Activated CD4-positive, alpha-beta memory T cell treated with anti-CD3 and anti-CD28 coated beads for 36 hours (primary cell): ENCODE measurements around the gene IP6K1. TPM values are rescaled to one million over a fixed set of nuclear protein-coding genes. Genes with fewer than 3 reads are reported as not detected.
"Not testable (repeated sequence)": the region's sequence is repeated elsewhere in the genome, so short reads cannot be mapped to it uniquely, and the experiment has no call there.

Experiments used
- CTCF ChIA-PET: fragments of 350-600 bp; sonication (Branson Sonifier 250); formaldehyde crosslinking; loops from one replicate; lab custom pipeline; 2021; ENCODE audit warnings: antibody characterized with exemption, inconsistent platforms; lab: Charles Lee
- POLR2A ChIA-PET: fragments of 350-600 bp; sonication (Branson Sonifier 250); formaldehyde crosslinking; loops from one replicate; lab custom pipeline; 2021; ENCODE audit warnings: antibody characterized with exemption; lab: Charles Lee
- DNase-seq: peaks from one replicate; pipeline ENCODE4 v3.0.0-alpha.2; 2020
- H3K27ac Mint-ChIP-seq: one replicate; pipeline ENCODE4 v1.8.0; 2021; ENCODE audit warnings: mixed read lengths
- H3K27me3 Mint-ChIP-seq: one replicate; pipeline ENCODE4 v1.8.0; 2021; ENCODE audit warnings: mixed read lengths
- H3K36me3 Mint-ChIP-seq: one replicate; pipeline ENCODE4 v1.8.0; 2021; ENCODE audit warnings: mixed read lengths
- H3K4me1 Mint-ChIP-seq: one replicate; pipeline ENCODE4 v1.8.0; 2021; ENCODE audit warnings: low read depth, mixed read lengths
- H3K4me3 Mint-ChIP-seq: one replicate; pipeline ENCODE4 v1.8.0; 2021; ENCODE audit warnings: mild to moderate bottlenecking, mixed read lengths
- H3K9me3 Mint-ChIP-seq: one replicate; pipeline ENCODE4 v1.8.0; 2021; ENCODE audit warnings: mixed read lengths
- intact Hi-C: fragments of 100-400 bp; cut with micrococcal nuclease; formaldehyde crosslinking; loops from one replicate; pipeline ENCODE4 v1.15.1; 2023
- total RNA-seq, 2 experiments: library from RNA; stranded (reverse); gene quantifications; one replicate each; pipeline ENCODE4 v1.2.3, GENCODE V29; 2021

The IP6K1 gene
- total RNA-seq, 2 experiments from 2014 or later, result 28.8 to 29.3 TPM

DNA sequence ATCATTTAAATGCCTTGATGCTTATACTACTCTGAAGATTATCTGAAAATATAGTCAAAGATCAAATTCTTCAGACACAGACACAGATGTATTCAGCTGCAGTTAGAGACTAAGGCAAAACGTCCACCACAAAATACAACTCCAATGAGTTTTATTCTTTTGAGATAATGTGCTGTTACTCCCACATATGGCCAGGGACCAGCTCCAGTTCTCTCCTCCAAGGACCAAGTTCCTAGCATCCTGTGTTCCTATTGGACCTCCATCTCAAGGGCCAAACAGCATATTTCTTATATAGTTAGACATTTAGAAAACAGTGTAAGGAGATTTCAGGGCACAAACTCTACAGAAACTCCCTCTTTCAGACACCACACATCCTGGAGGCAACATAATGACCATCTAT lies 27.1 kb downstream of the IP6K1 start:
- Mint-ChIP-seq H3K9me3 (no peaks in the 10 kb centered on the region), H3K27ac (no peak overlapping the region), H3K27me3 (no peaks in the 10 kb centered on the region), H3K36me3 (peaks cover 2% of the 10 kb centered on the region), H3K4me1 (peaks cover 18% of the 10 kb centered on the region), H3K4me3 (no peak overlapping the region)
- intact Hi-C loops, result no loop called here
- POLR2A ChIA-PET, result no interaction called here
- CTCF ChIA-PET, result interaction anchor here (1.3 kb wide), 1 partner anchor 40 kb away, joined by 3 read pairs; the partner anchor contains the start of gene CDHR4
- no peak for DNase-seq

DNA sequence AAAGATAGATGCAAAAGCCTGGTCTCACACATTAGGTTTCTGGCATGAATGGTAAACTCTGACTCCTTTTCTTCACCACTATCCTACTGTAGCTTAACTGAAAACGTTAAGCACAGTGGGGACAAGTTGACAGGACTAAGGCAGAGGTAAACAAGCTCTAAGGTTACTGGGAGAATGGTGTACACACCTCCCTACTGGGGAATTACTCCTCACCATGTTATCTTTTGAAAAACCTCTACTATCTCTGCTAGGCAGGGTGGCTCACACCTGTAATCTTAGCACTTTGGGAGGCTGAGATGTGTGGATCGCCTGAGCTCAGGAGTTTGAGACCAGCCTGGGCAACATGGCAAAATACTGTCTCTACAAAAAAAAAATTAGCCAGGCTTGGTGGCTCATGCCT lies 29.1 kb downstream of the IP6K1 start:
- Mint-ChIP-seq H3K27me3 (no peaks in the 10 kb centered on the region), H3K9me3 (no peaks in the 10 kb centered on the region), H3K27ac (no peak overlapping the region), H3K4me3 (no peak overlapping the region), H3K4me1 (peaks cover 24% of the 10 kb centered on the region), H3K36me3 (peaks cover 4% of the 10 kb centered on the region)
- POLR2A ChIA-PET, result no interaction called here
- intact Hi-C loops, result no loop called here
- no peak for DNase-seq
- CTCF ChIA-PET, result interaction anchor here (1.3 kb wide), 1 partner anchor 38 kb away, joined by 3 read pairs; the partner anchor contains the start of gene AMIGO3

DNA sequence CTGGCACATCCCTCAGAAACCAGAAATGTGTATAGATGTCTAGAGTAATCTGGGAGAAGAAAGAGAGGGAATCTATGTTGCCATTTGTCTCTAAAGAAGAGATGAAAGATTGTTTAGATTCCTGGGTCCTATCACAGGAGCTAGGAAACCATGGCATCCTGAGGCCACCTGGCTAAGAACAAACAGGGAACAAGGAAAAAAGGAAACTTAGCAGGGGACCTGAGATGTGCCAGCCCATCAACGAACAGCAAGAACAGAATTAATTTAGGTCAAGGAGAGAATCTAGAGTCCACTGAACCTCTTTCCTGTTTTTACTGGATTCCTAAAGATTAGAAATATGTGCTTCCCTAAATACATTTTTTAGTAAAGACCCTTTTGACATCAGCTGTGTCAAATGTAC lies 30.3 kb downstream of the IP6K1 start:
- H3K9me3 Mint-ChIP-seq, result no peaks in the 10 kb centered on the region
- H3K27me3 Mint-ChIP-seq, result no peaks in the 10 kb centered on the region
- intact Hi-C loops, result no loop called here
- no peak for DNase-seq
- H3K4me3 Mint-ChIP-seq, result no peak overlapping the region
- POLR2A ChIA-PET, result no interaction called here
- peaks cover 4% of the 10 kb centered on the region for H3K36me3 Mint-ChIP-seq
- no peak overlapping the region for H3K27ac Mint-ChIP-seq
- H3K4me1 Mint-ChIP-seq, result peaks cover 24% of the 10 kb centered on the region
- CTCF ChIA-PET, result interaction anchor here (1.0 kb wide), 1 partner anchor 365 kb away, joined by 3 read pairs; no protein-coding TSS in a partner anchor

- H3K27me3 Mint-ChIP-seq, result no peaks in the 10 kb centered on the region
- no peak for DNase-seq
- H3K9me3 Mint-ChIP-seq, result no peaks in the 10 kb centered on the region
- no peak overlapping the region for H3K27ac Mint-ChIP-seq
- ChIA-PET CTCF (no interaction called here), POLR2A (interaction anchor here (0.6 kb wide), 1 partner anchor 215 kb away, joined by 4 read pairs; no protein-coding TSS in a partner anchor)
- peaks cover 28% of the 10 kb centered on the region for H3K4me1 Mint-ChIP-seq
- intact Hi-C loops, result no loop called here
- H3K36me3 Mint-ChIP-seq, result peaks cover 6% of the 10 kb centered on the region
- H3K4me3 Mint-ChIP-seq, result no peak overlapping the region
These were observed 31.8 kb downstream of the IP6K1 start for GRCh38 chr3:49754536-49754935.

- H3K36me3 Mint-ChIP-seq, result peaks cover 12% of the 10 kb centered on the region
- H3K27me3 Mint-ChIP-seq, result no peaks in the 10 kb centered on the region
- ChIA-PET POLR2A (interaction anchor here (0.7 kb wide), 1 partner anchor 64 kb away, joined by 7 read pairs; no protein-coding TSS in a partner anchor), CTCF (interaction anchor here (0.7 kb wide), 1 partner anchor 572 kb away, joined by 3 read pairs; no protein-coding TSS in a partner anchor)
- H3K4me1 Mint-ChIP-seq, result peaks cover 21% of the 10 kb centered on the region
- no peak overlapping the region for H3K27ac Mint-ChIP-seq
- no peak overlapping the region for H3K4me3 Mint-ChIP-seq
- intact Hi-C loops, result no loop called here
- H3K9me3 Mint-ChIP-seq, result no peaks in the 10 kb centered on the region
- no peak for DNase-seq
These were observed 34.8 kb downstream of the IP6K1 start for GRCh38 chr3:49751501-49751900.

DNA sequence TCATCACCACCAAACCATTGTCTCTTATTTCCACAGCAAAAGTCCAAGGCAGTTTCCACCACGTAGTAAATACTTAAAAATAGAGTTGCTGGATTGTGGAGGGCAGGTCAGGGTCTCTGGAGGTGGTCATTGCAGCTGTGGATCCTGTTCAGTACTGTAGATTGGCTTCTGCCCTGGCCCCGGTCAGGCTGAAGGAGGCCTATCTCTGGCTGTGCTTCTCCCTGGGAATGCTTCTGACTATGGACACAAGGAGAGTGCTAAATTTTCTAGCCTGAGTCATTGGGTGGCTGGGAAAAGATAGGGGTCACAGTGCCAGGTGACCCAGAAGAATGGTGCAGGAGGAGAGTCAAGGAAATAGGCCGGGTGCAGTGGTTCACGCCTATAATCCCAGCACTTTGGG lies 36.3 kb downstream of the IP6K1 start:
- POLR2A ChIA-PET, result no interaction called here
- intact Hi-C loops, result no loop called here
- Mint-ChIP-seq H3K4me1 (peaks cover 16% of the 10 kb centered on the region), H3K27ac (no peak overlapping the region), H3K27me3 (no peaks in the 10 kb centered on the region), H3K36me3 (peaks cover 12% of the 10 kb centered on the region), H3K4me3 (no peak overlapping the region), H3K9me3 (no peaks in the 10 kb centered on the region)
- CTCF ChIA-PET, result no interaction called here
- no peak for DNase-seq

DNA sequence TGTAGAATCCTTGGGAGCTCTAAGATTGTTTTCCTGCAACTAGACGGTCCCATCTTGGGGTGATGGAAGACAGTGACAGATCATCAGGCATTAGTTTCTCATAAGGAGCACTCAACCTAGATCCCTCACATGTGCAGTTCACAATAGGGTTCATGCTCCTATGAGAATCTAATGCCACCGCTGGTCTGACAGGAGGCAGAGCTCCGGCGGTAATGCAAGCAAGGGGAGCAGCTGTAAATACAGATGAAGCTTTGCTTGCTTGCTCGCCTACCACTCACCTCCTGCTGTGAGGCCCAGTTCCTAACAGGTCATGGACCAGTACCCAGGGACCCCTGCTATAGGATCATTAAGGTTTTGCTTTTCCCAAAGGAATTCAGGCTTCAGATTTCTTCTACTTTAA lies 37.5 kb downstream of the IP6K1 start:
- CTCF ChIA-PET, result interaction anchor here (0.8 to 1.5 kb wide), 2 partner anchors 90 to 372 kb away, joined by 3 to 5 read pairs; no protein-coding TSS in a partner anchor
- intact Hi-C loops, H3K9me3 Mint-ChIP-seq, H3K27ac Mint-ChIP-seq, DNase-seq, H3K27me3 Mint-ChIP-seq, POLR2A ChIA-PET, H3K4me3 Mint-ChIP-seq: not testable (repeated sequence)
- Mint-ChIP-seq H3K4me1 (peaks cover 10% of the 10 kb centered on the region), H3K36me3 (peaks cover 13% of the 10 kb centered on the region)

DNA sequence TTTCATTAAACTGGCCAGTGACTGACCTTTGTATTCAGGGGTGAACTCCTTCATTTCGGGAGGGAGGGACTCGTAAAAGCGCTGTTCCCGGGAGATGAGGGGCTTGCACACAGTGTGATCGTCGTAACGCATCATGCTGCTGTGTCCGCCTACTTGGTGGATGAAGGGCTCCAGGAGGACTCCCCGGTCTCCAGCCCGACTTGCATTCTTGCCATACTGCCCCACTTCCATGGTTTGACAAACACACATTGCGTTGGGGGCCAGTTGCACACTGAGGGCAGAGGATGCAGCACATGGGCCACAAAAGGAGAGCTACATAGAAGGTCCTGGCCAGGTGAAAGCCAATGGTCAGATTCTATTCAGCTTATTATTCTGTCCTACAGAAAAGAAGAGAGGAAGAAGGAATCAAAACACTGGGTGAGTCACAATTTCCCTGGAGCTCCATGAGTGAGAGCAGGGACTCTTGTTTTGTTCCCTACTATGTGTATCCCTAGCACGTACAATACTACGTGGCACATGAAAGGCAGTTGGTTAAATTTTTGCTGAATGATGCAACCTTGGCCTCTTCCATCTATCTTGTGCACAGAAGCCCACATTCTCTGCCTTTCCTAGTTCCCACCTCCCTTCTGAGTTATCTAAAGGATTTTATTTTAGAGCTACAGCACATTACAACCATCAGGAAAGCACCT lies 38.4 kb downstream of the IP6K1 start:
- Mint-ChIP-seq H3K36me3 (peaks cover 11% of the 10 kb centered on the region), H3K27ac (no peak overlapping the region), H3K27me3 (no peaks in the 10 kb centered on the region), H3K4me1 (peaks cover 5% of the 10 kb centered on the region), H3K9me3 (no peaks in the 10 kb centered on the region), H3K4me3 (no peak overlapping the region)
- ChIA-PET CTCF (interaction anchor here (0.6 to 1.5 kb wide), 4 partner anchors 91 to 373 kb away, joined by 3 to 5 read pairs (median 3); no protein-coding TSS in a partner anchor), POLR2A (no interaction called here)
- intact Hi-C loops, result no loop called here
- DNase-seq, result no peak

DNA sequence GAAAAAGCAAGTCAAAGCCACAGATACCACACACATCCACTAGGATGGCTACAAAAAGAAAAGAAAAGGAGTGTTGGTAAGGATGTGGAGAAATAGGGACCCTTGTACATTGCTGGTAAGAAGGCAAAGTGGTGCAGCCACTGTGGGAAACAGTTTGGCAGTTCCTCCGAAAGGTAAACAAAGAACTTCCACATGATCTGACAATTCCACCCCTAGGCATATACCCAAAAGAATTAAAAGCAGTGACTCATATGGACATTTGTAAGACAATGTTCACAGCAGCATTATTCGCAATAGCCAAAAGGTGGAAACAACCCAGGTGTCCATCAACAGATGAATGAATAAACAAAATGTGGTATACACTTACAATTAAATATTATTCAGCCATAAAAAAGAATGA lies 40.4 kb downstream of the IP6K1 start:
- DNase-seq, result no peak
- POLR2A ChIA-PET, result no interaction called here
- H3K27me3 Mint-ChIP-seq, result no peaks in the 10 kb centered on the region
- no peak overlapping the region for H3K4me3 Mint-ChIP-seq
- H3K27ac Mint-ChIP-seq, result no peak overlapping the region
- no peaks in the 10 kb centered on the region for H3K9me3 Mint-ChIP-seq
- H3K36me3 Mint-ChIP-seq, result peaks cover 11% of the 10 kb centered on the region
- peaks cover 5% of the 10 kb centered on the region for H3K4me1 Mint-ChIP-seq
- CTCF ChIA-PET, result interaction anchor here (2.1 kb wide), 1 partner anchor 93 kb away, joined by 13 read pairs; no protein-coding TSS in a partner anchor
- intact Hi-C loops, result no loop called here

DNA sequence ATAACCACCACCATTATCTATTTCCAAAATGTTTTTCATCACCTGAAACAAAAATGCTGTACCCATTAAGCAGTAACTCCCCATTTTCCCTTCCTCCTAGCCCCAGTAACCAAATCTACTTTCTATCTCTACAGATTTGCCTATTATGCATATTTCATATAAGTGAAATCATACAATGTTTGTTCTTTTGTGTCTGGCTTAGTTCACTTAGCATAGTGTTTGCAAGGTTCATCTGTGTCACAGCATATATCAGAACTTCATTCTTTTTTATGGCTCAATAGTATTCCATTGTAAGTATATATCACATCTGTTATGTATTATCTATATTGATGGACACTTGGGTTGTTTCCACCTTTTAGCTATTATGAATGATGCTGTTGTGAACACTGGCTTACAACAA lies 45.9 kb downstream of the IP6K1 start:
- no peak overlapping the region for H3K4me3 Mint-ChIP-seq
- H3K9me3 Mint-ChIP-seq, result no peaks in the 10 kb centered on the region
- intact Hi-C loops, result no loop called here
- peaks cover 3% of the 10 kb centered on the region for H3K4me1 Mint-ChIP-seq
- peaks cover 21% of the 10 kb centered on the region for H3K36me3 Mint-ChIP-seq
- no peaks in the 10 kb centered on the region for H3K27me3 Mint-ChIP-seq
- ChIA-PET POLR2A (no interaction called here), CTCF (no interaction called here)
- no peak overlapping the region for H3K27ac Mint-ChIP-seq
- DNase-seq, result no peak

- Mint-ChIP-seq H3K27me3 (no peaks in the 10 kb centered on the region), H3K4me1 (peaks cover 3% of the 10 kb centered on the region), H3K9me3 (no peaks in the 10 kb centered on the region), H3K4me3 (no peak overlapping the region), H3K27ac (peak overlapping the region; percentile 58), H3K36me3 (peaks cover 19% of the 10 kb centered on the region)
- intact Hi-C loops, result no loop called here
- POLR2A ChIA-PET, result no interaction called here
- CTCF ChIA-PET, result no interaction called here
- no peak for DNase-seq
These were observed 48.2 kb downstream of the IP6K1 start for GRCh38 chr3:49738067-49738713.

DNA sequence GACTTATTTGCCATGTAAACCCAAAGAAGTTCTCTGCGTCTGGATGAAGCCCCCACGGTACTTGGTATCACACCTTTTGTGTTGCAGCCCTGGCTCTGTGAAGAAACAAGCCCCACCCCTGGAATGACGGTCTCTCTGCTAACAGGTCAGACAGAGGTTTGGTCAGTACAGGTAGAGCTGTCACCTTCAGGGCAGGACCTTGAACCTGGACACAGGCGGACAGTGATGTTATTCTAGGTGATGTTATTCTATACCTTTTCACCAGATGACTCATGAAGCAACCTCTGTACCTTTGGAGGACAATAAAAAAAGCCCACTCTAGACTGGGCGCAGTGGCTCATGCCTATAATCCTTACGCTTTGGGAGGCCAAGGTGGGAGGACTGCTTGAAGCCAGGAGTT lies 51.6 kb downstream of the IP6K1 start:
- CTCF ChIA-PET, result no interaction called here
- no peak for DNase-seq
- intact Hi-C loops, result no loop called here
- POLR2A ChIA-PET, result no interaction called here
- Mint-ChIP-seq H3K27me3 (no peaks in the 10 kb centered on the region), H3K27ac (no peak overlapping the region), H3K9me3 (no peaks in the 10 kb centered on the region), H3K36me3 (peaks cover 28% of the 10 kb centered on the region), H3K4me1 (peaks cover 3% of the 10 kb centered on the region), H3K4me3 (no peak overlapping the region)
